Ammon's horn (tissue), 1 donor: ENCODE measurements around the gene KCNQ1.

Experiments used
- DNase-seq: peaks from one replicate; pipeline ENCODE4 v3.0.0-alpha.2; 2016; ENCODE audit warnings: low spot score

KCNQ1 gene

DNA sequence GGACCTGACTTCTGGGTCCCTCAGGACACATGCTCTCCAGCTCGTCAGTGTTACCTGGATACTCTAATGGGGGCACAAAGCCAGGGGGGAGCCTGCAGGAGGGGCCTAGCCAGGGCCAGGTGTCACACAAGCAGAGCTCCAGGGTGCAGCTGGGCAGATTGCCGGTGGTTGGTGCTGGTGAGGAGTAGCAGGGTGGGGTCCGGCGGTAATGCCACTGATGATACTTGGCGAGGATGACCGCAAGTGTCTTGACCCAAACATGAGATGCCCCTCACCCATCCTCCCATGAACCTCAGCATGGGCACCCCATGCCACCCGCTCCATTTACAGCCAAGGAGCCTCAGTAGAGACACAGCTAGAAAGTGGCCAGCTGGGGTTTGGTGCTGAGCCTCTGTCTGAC is 270.1 kb downstream of the KCNQ1 start:
- DNase-seq, result no peak

DNA sequence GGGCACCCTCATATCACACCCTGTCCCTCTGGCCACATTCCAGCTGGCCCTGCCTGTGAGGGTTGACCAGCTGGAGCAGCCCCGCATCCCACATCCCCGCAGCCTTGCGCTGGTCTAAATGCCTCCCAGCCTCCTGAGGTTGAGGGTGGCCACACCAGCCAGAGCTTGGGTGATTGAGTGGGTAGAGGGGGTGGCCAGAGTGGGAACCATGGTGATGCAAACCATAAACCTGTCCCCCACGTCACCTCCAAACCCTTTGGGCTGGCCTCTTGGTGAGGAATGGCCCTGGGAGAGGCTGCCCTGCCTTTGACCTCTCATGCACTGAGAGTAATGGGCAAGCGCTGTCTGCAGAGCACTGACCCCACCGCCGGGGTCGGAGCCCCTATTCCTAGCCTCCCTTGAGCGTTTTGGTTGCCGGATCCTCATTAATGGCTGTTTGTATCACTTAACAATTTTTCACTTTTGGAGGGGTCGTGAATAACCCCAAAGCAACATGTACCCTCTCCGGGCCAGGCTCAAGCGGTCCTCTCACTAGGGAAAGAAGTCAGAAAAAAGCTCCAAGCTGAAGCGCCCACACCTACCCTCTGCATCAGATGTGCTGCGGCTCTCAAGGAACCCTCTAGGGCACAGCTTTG is 271.0 kb downstream of the KCNQ1 start:
- no peak for DNase-seq

DNA sequence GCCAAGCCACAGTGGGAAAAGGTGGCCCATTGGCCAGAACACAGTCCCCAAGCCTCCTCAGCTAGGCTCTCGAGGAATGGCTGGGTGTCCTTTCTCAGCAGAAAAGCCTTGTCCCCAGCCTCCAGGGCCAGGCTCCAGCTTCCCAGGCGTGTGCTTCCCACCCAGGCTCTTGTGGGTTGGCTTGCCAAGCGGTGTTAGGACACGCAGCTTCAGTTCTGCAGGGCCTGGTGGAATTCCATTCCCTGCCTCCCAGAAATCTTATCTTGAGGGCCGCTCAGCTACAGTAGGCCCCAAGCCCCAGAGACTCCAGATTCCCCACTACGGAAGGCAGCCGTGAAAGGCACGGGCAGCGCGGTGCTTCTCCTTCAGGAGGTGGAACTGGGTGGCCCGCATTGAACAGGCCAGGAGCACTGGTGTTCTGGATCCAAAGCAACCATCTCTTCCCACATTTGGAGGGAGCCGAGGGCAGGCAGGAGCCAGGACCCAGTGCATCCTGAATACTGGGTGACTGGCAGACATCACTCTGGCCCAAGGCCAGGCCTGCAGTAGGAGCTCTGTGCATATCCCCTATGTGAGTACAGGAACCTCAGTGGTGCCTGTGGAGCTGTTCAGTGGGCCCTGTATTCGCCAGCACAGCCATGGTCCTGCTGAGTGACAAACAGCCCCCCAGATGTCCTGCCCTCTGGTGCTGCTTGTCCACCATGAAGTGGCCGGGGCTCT is 271.7 kb downstream of the KCNQ1 start:
- DNase-seq, result no peak

DNA sequence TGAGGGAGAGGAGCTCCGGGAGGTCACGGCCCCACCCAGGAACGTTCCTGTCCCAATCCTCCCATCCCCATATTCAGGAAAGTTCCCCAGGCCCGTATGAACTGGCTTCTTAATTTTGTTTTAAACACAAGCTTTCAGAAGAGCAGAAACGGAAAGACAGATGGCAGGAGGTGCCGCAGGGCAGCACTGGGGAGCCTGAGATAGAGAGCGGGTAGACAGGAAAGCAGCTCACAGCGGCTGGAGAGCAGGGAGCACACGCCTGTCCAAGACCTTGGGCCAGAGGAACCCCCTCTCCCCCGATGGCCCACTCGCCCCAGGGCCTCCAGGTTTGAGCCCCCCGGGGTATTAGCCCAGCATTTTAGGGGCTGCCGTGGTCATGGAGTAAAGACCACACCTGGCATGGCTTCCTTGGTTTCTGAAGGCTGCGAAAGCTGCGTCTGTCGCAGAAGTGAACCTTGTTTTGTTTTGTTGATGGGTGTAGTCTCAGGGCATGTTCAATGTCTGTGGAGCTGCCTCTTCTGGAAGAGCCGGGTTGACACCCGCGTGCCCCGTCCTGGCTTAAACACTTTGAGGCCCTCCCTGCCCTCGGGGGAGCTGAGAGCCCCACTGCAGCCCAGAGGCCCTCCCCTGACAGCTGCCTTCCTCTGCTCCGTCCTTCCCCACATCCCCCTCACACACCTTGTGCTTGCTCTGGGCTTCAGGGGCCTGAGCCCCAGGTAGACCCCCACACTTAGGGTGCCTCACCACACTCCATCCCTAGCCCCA is 272.9 kb downstream of the KCNQ1 start:
- DNase-seq, result no peak

DNA sequence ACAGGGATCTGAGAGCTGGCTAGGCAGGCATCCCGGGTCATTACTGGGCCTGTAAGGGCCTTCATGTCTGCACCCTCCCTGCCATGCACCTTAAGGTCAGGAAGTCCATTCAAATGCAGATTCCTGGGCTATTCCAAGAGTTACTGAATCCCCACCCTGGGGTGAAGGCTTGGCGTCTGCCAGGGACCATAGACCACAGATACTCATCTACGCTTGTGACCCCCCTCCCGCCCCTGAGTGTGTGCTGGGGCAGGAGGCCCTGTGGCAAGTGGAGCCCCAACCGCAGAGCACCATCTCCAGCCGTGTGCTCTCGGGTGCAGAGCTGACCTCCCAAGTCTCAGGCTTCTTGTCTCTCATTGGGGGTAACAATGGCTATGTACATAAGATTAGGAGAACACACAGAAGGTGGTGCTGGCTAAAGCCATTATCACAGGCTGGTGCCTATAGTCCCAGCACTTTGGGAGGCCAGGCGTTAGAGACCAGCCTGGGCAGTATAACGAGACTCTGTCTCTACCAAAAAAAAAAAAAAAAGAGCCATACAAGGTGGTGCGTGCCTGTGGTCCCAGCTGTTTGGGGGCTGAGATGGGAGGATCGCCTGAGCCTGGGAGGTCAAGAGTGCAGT is 274.1 kb downstream of the KCNQ1 start:
- no peak for DNase-seq

DNA sequence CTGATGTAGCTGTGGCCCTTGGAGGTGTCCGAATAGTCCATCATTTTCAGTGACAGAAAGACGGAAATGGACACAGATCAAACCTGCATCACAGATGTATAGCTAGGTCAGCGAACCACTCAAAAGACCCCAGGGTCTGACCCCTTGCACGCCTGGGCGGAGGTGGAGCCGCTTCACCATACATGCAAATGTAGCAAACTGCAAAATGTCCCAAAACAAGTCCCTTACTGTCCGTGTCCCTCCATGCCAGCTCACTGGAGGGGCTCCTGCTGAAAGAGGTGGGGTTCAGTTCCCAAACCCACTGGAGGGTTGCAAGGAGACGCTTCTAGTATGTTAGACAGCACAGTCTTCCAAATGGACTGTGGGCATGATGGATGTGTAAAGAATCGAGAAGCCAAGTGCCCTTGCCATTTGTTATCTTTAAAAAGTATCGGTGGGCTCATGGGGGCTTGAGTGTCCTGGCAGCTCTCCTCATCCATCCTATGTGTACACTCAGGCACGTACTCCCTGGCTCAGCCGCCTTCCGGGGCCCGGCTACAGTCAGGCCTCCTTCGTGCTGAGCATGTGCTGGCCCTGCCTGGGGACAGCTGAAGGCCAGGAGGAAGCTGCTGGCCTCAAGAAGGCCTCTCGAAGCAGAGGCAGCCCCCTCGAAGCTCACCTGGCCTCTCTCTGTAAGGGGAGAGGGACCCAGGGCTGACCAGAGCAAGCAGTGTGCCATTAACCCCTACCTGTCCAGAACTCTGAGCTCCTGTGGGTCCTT is 275.2 kb downstream of the KCNQ1 start:
- no peak for DNase-seq

DNA sequence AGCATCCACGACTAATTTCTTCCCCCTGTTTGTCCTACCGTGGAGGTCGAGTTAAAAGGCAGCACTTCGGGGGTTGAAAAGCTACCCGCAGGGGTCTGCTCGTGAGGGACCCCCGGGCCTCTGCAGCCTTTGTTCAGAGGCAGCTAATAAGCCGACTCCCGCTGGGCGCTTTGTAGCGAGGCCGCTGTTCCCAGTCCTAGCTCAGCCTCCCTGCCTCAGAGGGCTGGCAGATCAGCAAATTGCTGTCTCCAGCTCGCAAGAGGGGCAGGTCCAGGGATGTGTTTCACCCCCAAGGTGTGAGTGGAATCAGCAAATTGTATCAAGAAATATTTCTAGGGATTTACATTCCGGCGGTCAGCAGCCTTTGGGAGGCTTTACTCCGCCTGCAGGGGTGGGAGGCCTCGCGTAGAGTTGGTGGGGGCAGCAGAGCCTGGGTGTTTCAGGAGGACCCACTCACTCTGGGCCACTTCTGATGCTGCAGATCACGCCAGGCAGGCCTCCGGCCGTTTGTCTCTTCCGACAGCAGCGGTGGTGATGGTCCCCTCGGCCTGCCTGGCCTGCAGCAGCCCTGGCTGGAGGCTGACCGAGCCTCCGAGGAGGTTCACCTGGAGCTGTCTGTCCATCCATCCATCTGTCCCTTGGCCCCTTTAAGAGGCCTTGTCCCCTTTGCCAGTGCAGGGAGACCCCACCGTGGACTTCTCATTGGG is 276.6 kb downstream of the KCNQ1 start:
- no peak for DNase-seq

DNA sequence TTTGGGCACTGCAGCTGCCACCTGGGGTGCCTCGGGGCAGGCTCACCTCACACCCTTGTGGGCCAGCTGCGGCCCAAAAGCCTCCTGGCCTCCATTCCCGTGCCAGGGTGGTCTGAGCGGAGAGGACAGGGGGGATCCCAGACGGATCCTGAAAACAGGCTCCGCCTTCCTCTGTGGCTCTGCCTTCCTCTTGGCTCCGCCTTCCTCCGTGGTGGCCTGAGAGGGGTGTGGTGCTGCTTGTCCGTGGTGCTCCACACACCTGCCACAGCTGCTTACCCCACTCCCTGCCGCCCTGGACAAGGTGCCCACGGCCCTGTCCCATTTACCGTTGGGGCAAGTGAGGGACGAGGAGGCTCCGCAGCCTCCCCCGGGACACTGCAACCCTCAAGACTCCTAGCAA is 278.1 kb downstream of the KCNQ1 start:
- no peak for DNase-seq

DNA sequence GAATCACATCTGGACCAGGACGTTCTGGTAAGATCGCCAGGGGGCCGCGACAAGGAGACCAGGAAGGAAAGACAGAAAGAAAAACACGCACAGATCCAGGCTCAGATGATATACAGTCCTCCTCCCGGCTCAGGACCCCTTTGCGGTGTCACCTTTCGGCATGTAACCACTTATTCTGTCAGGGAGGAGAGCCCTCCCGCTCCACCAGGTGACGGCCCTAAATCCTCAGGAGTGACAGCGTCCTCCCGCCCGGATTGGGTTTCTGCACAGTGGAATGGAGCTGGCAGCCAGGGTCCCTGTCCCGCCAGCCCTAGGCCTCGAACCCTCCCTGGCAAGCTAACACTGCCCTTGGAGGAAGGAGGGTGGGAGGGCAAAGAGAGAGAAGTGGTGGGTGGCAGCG is 279.3 kb downstream of the KCNQ1 start:
- no peak for DNase-seq

DNA sequence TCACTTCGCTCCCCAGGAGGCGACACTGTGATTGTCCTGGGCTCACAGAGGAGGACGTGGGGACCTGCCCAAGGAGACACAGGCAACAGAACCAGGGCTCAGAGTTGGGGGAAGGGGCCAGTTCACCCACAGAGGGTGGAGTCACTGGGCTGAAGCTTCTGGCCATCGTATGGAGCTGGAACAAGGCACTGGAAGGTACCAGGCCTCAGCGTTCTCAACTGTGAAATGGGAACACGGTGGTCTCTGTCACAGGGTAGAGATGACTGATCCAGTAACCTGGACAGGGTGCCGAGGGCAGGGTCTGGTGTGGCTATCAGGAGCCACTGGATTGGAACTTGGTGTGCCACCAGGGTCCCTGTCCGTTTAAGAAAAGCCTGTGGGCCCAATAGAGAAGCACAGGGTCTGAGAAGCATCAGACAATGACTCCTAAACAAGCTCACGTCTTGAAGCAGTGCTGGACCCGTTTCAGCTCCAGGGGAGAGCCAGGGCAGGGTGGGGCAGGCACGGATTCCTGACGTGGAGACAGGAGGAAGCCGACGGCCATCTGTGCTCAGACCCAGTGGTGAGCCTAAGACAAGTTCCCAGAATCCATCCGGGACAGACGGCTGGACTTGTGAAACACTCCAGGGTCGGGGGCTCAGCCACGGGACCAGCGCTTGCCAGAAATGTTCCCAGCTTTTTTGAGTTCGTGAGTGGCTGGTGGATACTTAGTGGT is 280.0 kb downstream of the KCNQ1 start:
- no peak for DNase-seq

DNA sequence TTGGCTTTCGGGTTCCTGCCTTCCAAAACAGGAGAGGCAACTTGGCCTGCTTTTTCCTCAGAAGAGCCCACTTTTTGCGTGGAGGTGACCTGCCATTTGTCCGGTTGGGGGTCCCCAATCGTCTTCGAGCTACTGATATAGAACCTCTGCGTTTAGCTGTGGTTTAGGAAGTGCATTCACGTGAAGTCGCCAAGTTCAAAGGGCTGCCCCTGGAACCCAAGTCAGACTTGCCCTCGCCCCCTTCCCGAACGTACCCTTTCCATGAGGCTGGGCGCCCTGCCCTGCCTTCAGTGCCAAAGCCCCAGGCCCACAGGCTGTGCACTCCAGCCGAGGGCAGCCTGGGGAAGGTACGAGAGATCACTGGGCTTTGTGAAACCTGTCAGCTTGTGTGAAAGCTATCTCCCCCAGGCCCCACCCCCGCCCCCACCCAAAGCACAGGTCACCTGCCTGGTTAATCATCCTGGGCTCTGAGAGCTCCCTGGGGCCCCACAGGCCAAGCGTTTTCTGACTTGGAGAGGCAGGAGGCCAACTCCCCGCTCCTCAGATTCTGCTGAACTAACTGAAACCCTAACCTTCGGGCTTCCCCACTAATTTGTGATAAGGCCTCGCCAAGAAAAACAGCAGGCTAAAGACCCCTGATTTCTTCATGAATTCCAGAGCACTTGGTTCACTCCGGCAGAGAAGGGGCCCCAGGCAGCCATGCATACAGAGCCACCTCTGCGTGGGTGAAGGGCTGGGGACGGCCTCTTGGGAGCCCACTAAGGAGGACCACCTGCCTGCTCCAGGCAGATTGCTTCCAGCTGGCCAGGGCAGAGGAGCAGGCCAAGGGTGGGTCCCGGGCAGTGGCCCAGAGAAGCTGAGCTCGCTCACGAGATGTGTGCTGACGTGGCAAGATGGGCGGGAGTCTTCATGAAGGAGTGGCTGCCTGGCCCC is 280.8 kb downstream of the KCNQ1 start:
- DNase-seq, result no peak

DNA sequence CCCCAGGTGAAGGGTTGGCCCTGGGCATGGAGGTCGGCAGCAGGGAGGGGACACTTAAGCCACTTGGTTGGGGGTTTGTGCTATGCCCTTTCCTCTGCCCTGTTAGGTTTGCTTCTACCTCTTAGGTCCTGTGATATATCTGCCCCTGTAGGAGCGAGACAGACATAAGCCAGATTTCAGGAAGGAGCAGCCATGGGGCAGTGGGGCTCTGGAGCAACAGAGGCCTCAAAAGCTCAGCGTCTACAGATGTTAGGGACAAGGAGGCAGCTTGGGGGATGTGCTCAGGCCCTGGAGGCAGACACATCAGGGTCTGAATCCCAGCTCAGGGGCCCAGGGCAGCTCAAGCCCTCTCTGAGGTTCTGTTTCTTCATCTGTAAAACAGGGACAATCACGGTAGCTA is 282.2 kb downstream of the KCNQ1 start:
- DNase-seq, result no peak

DNA sequence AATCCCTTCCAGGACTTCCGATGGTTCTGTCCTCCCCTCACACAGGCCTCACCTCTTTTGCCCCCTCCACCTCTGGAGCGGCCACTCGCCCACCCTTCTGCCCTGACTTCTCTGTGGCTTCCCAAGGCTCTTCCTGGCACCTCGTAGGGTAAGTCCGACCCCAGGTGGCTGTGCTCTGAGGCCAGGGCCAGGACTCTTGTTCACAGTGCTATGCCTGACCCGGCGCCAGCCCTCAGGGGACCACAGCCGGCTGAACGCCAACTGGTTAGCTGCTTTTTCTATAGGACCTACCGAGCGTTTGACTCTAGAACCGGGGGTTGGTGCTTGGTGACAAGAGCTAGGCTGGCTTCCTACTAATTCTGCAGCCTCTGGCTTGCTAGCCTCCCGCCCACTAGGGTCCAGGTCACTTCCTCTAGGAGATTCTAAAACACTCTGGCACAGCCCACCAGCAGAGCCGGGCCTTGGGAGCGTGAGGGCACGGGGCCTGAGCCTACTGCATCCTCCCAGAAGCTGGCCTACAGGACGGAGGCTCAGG is 283.4 kb downstream of the KCNQ1 start:
- DNase-seq, result no peak

DNA sequence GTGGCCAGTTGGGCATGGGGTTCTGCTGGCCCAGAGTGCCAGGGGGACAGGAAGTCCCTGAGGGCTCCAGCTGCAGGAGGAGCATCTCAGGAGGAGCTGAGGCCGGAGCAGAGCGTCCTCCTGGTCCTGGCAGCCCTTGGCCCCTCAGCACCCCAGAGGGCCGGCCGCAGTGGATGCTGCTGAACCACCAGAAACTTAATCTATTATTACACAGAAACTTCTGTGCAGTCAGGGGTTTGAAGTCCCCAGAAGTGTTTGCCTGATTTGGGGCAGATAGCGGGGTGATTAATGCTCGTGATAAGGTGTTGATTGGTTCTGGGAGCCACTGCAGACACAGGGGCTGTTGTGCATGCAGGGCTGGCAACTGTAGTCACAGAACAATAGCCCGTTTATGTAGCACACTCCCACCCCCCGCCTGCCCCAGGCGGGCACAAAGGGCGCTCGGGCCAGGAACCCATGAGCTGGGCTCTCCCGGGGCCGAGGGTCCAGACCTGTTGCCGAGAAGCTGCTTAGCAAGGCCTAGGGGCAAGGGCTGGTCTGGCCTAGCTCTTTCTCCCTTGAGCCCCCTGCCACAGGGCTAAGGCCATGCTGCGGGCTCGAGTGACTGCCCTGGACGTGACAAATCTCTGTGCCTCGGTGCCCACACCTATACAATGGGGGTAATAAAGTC is 284.0 kb downstream of the KCNQ1 start:
- DNase-seq, result peak; percentile 94

DNA sequence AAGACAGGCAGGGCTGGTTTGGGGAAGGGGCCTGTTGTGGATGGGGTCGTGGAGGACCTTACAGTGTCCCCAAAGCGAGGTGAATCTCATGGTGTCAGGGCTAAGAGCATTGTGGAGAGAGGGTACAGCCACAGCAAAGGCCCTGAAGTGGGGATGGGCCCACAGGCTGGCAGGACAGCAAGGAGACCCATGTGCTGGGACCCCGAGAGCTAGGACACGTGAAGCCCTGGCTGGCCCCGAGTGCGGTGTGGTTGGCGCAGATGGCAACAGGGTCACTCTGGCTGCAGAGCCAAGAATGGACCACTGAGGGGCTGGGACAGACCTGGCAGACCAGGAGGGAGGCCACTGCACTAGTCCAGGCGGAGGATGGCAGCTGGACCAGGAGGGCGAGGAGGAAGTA is 285.0 kb downstream of the KCNQ1 start:
- DNase-seq, result no peak

DNA sequence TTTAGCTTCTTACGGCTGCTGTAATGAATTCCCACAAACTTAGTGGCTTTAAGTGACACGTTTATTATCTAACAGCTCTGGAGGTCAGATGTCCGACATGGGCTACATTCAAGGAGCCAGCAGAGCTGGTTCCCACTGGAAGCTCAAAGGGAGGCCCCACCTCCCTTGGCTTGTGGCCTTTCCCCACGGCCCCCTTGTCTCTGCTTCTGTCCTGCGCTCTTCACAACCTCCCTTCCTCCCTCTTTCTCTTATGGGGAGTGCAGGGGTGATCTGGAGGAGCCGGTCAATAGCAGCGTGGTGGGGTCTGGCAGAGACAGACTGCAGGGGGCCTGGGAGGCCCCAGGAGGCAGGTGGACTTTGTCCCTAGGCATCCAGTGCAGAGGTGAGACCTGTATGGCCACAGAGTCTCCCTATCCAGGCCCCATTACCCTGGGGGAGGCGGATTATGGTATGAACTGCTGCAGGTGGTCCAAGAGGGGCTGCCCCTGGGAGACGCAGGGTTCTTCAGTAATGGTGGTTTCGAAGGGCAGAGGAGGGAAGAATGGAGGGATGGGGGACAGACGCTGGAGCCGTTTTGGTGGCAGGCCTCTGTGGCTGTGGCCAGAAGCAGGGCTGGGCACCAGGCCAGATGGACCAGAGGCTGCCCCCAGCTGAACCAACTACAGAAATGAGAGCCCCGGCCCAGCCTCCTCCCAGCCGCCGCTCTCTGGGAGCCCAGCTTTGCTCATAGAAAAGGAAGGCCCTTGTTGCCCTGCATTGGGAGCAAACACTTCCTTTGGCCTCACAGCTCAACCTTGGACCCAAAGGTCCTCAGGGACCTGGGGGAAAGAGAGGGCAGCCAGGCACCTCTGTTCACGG is 285.7 kb downstream of the KCNQ1 start:
- DNase-seq, result peak; percentile 72
